DND-41 (cell line): ENCODE results near the gene ANXA9.

Experiments used
- ATAC-seq: fragments of 200-7000 bp; cut with Tn5 transposase; 3 replicates; pipeline ENCODE4 v1.9.1; 2021; ENCODE audit warnings: low read depth; ENCODE audit not compliant: insufficient read depth
- DNase-seq: peaks from one replicate; pipeline ENCODE4 v3.0.0-alpha.2; 2020
- H2AFZ ChIP-seq: 2 replicates; pipeline ENCODE4 v1.6.0; 2012; ENCODE audit warnings: low read depth, low read length
- H3K27ac ChIP-seq: 2 replicates; pipeline ENCODE4 v1.5.1; 2012; ENCODE audit warnings: low read length, inconsistent platforms
- H3K27me3 ChIP-seq: fragments of 200-600 bp; sonication (generic); 2 replicates; pipeline ENCODE4 v1.6.0; 2012; ENCODE audit warnings: low read length, mild to moderate bottlenecking, inconsistent platforms; ENCODE audit not compliant: insufficient read depth, poor library complexity
- H3K36me3 ChIP-seq: 2 replicates; pipeline ENCODE4 v1.5.1; 2012; ENCODE audit warnings: low read length, inconsistent platforms; ENCODE audit not compliant: insufficient read depth
- H3K4me1 ChIP-seq: 2 replicates; pipeline ENCODE4 v1.5.1; 2012; ENCODE audit warnings: mild to moderate bottlenecking, low read length; ENCODE audit not compliant: insufficient read depth
- H3K4me2 ChIP-seq: 2 replicates; pipeline ENCODE4 v1.6.0; 2012; ENCODE audit warnings: mild to moderate bottlenecking, moderate library complexity, low read length, inconsistent platforms; ENCODE audit not compliant: insufficient read depth
- H3K4me3 ChIP-seq, 2 experiments: fragments of 200-600 bp in 1 of 2; shearing (Covaris generic) in 1 of 2; 2 replicates each; pipeline ENCODE4 v1.5.1; 2012 to 2016; ENCODE audit warnings: inconsistent platforms in 2 of 2, low read length in 2 of 2, mild to moderate bottlenecking in 2 of 2, low read depth in 1 of 2, moderate library complexity in 1 of 2
- H3K79me2 ChIP-seq: 2 replicates; pipeline ENCODE4 v1.6.0; 2012; ENCODE audit warnings: low read length, inconsistent platforms; ENCODE audit not compliant: insufficient read depth
- H3K9ac ChIP-seq: 2 replicates; pipeline ENCODE4 v1.6.0; 2012; ENCODE audit warnings: low read depth, mild to moderate bottlenecking, inconsistent platforms, low read length, moderate library complexity
- H3K9me3 ChIP-seq: 2 replicates; pipeline ENCODE4 v1.5.1; 2012; ENCODE audit warnings: low read length, moderate library complexity, mild to moderate bottlenecking, inconsistent platforms; ENCODE audit not compliant: insufficient read depth, severe bottlenecking
- H4K20me1 ChIP-seq: 2 replicates; pipeline ENCODE4 v1.6.0; 2012; ENCODE audit warnings: low read length; ENCODE audit not compliant: insufficient read depth
- CTCF ChIP-seq: IDR thresholded peaks from 2 replicates; pipeline ENCODE4 v1.5.1; 2012; ENCODE audit warnings: borderline replicate concordance, low read length, moderate library complexity, mild to moderate bottlenecking; ENCODE audit not compliant: poor library complexity, severe bottlenecking; ENCODE audit errors: extremely low read depth
- EZH2 ChIP-seq: IDR thresholded peaks from 3 replicates; pipeline ENCODE4 v1.6.1; 2012; ENCODE audit warnings: borderline replicate concordance, low read depth, mild to moderate bottlenecking, moderate library complexity, low read length, inconsistent platforms; ENCODE audit not compliant: severe bottlenecking

ANXA9 gene

GRCh38 chr1:151035167-151035566, 53.1 kb downstream of the ANXA9 start:
- no peak for TF ChIP-seq CTCF
- TF ChIP-seq EZH2: no peak
- no peak for ATAC-seq

GRCh38 chr1:151036356-151036755, 54.3 kb downstream of the ANXA9 start, which contains the start of gene BNIPL:
Gene BNIPL (plus strand): TSS chr1:151036586. CDS start chr1:151036726, 140 bp downstream.
- peaks cover 28% of the 10 kb centered on the region for H3K36me3 ChIP-seq
- H3K9ac ChIP-seq: no peak within 1 kb of the TSS
- ATAC-seq (no peak), DNase-seq (no peak)
- no peak within 1 kb of the TSS for H3K4me3 ChIP-seq
- no peaks in the 10 kb centered on the region for H3K79me2 ChIP-seq
- H2AFZ ChIP-seq: no peak within 1 kb of the TSS
- no peaks in the 10 kb centered on the region for H3K9me3 ChIP-seq
- no peaks in the 10 kb centered on the region for H3K4me1 ChIP-seq
- no peaks in the 10 kb centered on the region for H4K20me1 ChIP-seq
- no peaks in the 10 kb centered on the region for H3K27me3 ChIP-seq
- H3K4me2 ChIP-seq: no peak within 1 kb of the TSS
- TF ChIP-seq EZH2 (no peak), CTCF (no peak)
- H3K27ac ChIP-seq: no peak within 1 kb of the TSS

More at GRCh38 chr1:151035167-151035566, 53.1 kb downstream of the ANXA9 start:
- Histone ChIP-seq H3K9ac (no peak overlapping the region), H3K4me2 (no peak overlapping the region), H3K27me3 (no peaks in the 10 kb centered on the region), H3K9me3 (no peaks in the 10 kb centered on the region), H3K79me2 (no peaks in the 10 kb centered on the region), H3K4me1 (no peaks in the 10 kb centered on the region), H3K4me3 (no peak overlapping the region), H4K20me1 (no peaks in the 10 kb centered on the region), H3K36me3 (peaks cover 37% of the 10 kb centered on the region), H2AFZ (no peak overlapping the region), H3K27ac (no peak overlapping the region)
- DNase-seq: no peak

- no peaks in the 10 kb centered on the region for H3K79me2 ChIP-seq
- H3K4me2 ChIP-seq: no peak overlapping the region
- TF ChIP-seq EZH2: no peak
- no peak for TF ChIP-seq CTCF
- no peak overlapping the region for H3K4me3 ChIP-seq
- no peaks in the 10 kb centered on the region for H3K27me3 ChIP-seq
- H3K36me3 ChIP-seq: peaks cover 24% of the 10 kb centered on the region
- H3K27ac ChIP-seq: no peak overlapping the region
- H3K4me1 ChIP-seq: no peaks in the 10 kb centered on the region
- ATAC-seq: no peak
- DNase-seq: no peak
- no peak overlapping the region for H3K9ac ChIP-seq
- H3K9me3 ChIP-seq: no peaks in the 10 kb centered on the region
- H4K20me1 ChIP-seq: no peaks in the 10 kb centered on the region
- no peak overlapping the region for H2AFZ ChIP-seq
Measured at GRCh38 chr1:151037032-151037431, 54.9 kb downstream of the ANXA9 start.

GRCh38 chr1:151039521-151039920, 57.4 kb downstream of the ANXA9 start:
- ATAC-seq: no peak
- H3K79me2 ChIP-seq: no peaks in the 10 kb centered on the region
- H3K36me3 ChIP-seq: peaks cover 9% of the 10 kb centered on the region
- H3K4me3 ChIP-seq: no peak overlapping the region
- no peaks in the 10 kb centered on the region for H4K20me1 ChIP-seq
- H3K4me2 ChIP-seq: no peak overlapping the region
- DNase-seq: no peak
- no peaks in the 10 kb centered on the region for H3K27me3 ChIP-seq
- no peak overlapping the region for H3K9ac ChIP-seq
- H3K9me3 ChIP-seq: no peaks in the 10 kb centered on the region
- no peak overlapping the region for H3K27ac ChIP-seq
- no peaks in the 10 kb centered on the region for H3K4me1 ChIP-seq
- no peak for TF ChIP-seq CTCF
- TF ChIP-seq EZH2: no peak
- H2AFZ ChIP-seq: no peak overlapping the region
